ENCODE measurements around the gene NT5M. TPM values are rescaled to one million over a fixed set of nuclear protein-coding genes. Genes with fewer than 3 reads are reported as not detected.

Gene NT5M
- total and polyA plus RNA-seq, 10 donors: 1.2 to 3.6 (median 2.6) TPM

DNA sequence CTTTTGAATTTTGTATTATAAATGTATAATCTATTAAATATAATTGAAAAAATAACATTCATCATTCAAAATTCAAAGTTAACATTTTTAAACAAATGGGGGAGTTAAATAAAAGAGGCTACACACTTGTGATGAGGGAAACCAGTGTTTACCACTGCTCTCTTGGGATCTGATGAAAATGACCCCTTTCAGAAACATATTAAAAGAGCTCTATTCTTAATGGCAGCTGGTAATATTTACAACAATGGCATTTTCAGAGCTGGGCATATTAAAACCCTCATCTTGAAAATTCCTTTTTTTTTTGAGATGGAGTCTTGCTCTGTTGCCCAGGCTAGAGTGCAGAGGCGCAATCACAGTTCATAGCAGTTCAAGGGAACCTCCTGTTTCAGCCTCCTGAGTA, 46.9 kb upstream of the NT5M start:
- intact Hi-C loops (cut with DNase I; ENCODE audit: low total_unique reads): no loop called here
- Histone ChIP-seq H3K27ac (no peak overlapping the region), H3K27me3 (replicated peaks in 1 of 7) (no peaks in the 10 kb centered on the region), H3K4me1 (no peaks in the 10 kb centered on the region), H3K4me3 (no peak overlapping the region), H3K36me3 (peaks cover 7 to 100% (median 93%) of the 10 kb centered on the region in 6 donors), H3K9me3 (no peaks in the 10 kb centered on the region)
- no peak for TF ChIP-seq POLR2A (IDR thresholded peaks at IDR 0.05)
- TF ChIP-seq, protein P1, sequence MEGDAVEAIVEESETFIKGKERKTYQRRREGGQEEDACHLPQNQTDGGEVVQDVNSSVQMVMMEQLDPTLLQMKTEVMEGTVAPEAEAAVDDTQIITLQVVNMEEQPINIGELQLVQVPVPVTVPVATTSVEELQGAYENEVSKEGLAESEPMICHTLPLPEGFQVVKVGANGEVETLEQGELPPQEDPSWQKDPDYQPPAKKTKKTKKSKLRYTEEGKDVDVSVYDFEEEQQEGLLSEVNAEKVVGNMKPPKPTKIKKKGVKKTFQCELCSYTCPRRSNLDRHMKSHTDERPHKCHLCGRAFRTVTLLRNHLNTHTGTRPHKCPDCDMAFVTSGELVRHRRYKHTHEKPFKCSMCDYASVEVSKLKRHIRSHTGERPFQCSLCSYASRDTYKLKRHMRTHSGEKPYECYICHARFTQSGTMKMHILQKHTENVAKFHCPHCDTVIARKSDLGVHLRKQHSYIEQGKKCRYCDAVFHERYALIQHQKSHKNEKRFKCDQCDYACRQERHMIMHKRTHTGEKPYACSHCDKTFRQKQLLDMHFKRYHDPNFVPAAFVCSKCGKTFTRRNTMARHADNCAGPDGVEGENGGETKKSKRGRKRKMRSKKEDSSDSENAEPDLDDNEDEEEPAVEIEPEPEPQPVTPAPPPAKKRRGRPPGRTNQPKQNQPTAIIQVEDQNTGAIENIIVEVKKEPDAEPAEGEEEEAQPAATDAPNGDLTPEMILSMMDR (IDR thresholded peaks at IDR 0.05 in 8 of 11, conservative IDR thresholded peaks at IDR 0.05 in 3 of 11): no peak
- TF ChIP-seq POLR2AphosphoS5 (IDR thresholded peaks at IDR 0.05): no peak
- WGBS, 5 donors: 92 to 100% (median 100%) methylated on average over 1 of the region's 1 CpG
- no peak for DNase-seq

DNA sequence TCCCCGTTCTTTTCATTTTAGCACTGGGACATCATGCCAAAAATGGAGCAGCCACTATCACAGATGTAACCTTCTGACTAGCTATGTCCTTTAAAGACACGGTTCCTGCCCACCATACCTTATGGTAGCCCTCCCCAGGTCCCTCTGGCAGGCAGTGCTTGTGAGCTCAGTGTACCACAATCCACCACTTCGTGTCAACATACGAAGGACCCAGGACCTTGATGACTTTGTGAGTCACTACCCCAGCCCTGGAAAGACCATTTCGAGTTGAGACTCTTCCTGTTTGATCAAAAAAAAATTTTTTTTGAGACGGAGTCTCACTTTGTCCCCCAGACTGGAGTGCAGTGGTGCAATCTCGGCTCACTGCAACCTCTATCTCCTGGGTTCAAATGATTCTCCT, 45.2 kb upstream of the NT5M start:
- DNase-seq: no peak
- Histone ChIP-seq H3K4me1 (no peaks in the 10 kb centered on the region), H3K27me3 (replicated peaks in 1 of 7) (no peaks in the 10 kb centered on the region), H3K36me3 (peaks cover 7 to 100% (median 95%) of the 10 kb centered on the region in 6 donors), H3K4me3 (no peak overlapping the region), H3K27ac (no peak overlapping the region), H3K9me3 (no peaks in the 10 kb centered on the region)
- 87 to 94% (median 90%) methylated on average over 7 of the region's 7 CpGs for WGBS, 5 donors
- intact Hi-C loops (cut with DNase I; ENCODE audit: low total_unique reads): no loop called here
- TF ChIP-seq POLR2A (IDR thresholded peaks at IDR 0.05): no peak
- TF ChIP-seq, protein P1 (IDR thresholded peaks at IDR 0.05 in 8 of 11, conservative IDR thresholded peaks at IDR 0.05 in 3 of 11): no peak
- no peak for TF ChIP-seq POLR2AphosphoS5 (IDR thresholded peaks at IDR 0.05)

GRCh38 chr17:17258998-17259397, 44.2 kb upstream of the NT5M start:
- H3K4me3 ChIP-seq: no peak overlapping the region
- TF ChIP-seq POLR2AphosphoS5 (IDR thresholded peaks at IDR 0.05): no peak
- TF ChIP-seq, protein P1 (IDR thresholded peaks at IDR 0.05 in 8 of 11, conservative IDR thresholded peaks at IDR 0.05 in 3 of 11): no peak
- no peak for TF ChIP-seq POLR2A (IDR thresholded peaks at IDR 0.05)
- H3K9me3 ChIP-seq: no peaks in the 10 kb centered on the region
- intact Hi-C loops (cut with DNase I; ENCODE audit: low total_unique reads): no loop called here
- H3K4me1 ChIP-seq: no peaks in the 10 kb centered on the region
- no peaks in the 10 kb centered on the region for H3K27me3 ChIP-seq (replicated peaks in 1 of 7)
- WGBS, 5 donors: 82 to 95% (median 93%) methylated on average over 4 of the region's 4 CpGs
- no peak overlapping the region for H3K27ac ChIP-seq
- peaks cover 7 to 100% (median 95%) of the 10 kb centered on the region in 6 donors for H3K36me3 ChIP-seq
- DNase-seq: no peak

- Histone ChIP-seq H3K27me3 (replicated peaks in 1 of 7) (no peaks in the 10 kb centered on the region), H3K9me3 (no peaks in the 10 kb centered on the region), H3K4me1 (peaks cover 0 to 3% (median 0%) of the 10 kb centered on the region in 6 donors), H3K4me3 (no peak overlapping the region), H3K27ac (no peak overlapping the region), H3K36me3 (peaks cover 10 to 100% (median 95%) of the 10 kb centered on the region in 6 donors)
- DNase-seq: no peak
- intact Hi-C loops (cut with DNase I; ENCODE audit: low total_unique reads): no loop called here
- WGBS, 5 donors: 86 to 91% (median 89%) methylated on average over 2 of the region's 2 CpGs
- no peak for TF ChIP-seq POLR2AphosphoS5 (IDR thresholded peaks at IDR 0.05)
- TF ChIP-seq, protein P1 (IDR thresholded peaks at IDR 0.05 in 8 of 11, conservative IDR thresholded peaks at IDR 0.05 in 3 of 11): no peak
- TF ChIP-seq POLR2A (IDR thresholded peaks at IDR 0.05): no peak
Observed at GRCh38 chr17:17264430-17264829, 38.7 kb upstream of the NT5M start.

Measured in spleen (tissue), 11 donors.